ENCODE results near the gene ZBTB12. TPM values are rescaled to one million over a fixed set of nuclear protein-coding genes. Genes with fewer than 3 reads are reported as not detected.
A peak's percentile ranks its signal among the peaks of the same experiment; 100 is the strongest.

The ZBTB12 gene
- total and polyA plus RNA-seq, 9 of the 15 experiments (the other 6 are each of a cell fraction or from before 2014, with no cell fraction given) = 0.03 to 12.4 (median 5.8) TPM; not detected in 1

GRCh38 chr6:31928672-31928939 lies 26.7 kb upstream of the ZBTB12 start:
- ChIA-PET CTCF (ENCODE audit: low intra/inter-chr PET ratio) (no interaction called here), POLR2A (no interaction called here)
- peaks cover 5 to 7% of the 10 kb centered on the region in 2 experiments; a peak in 2 of 5 replicates for H3K27me3 ChIP-seq (ENCODE audit: control insufficient read depth in 2 of 2, insufficient read depth in 2 of 2, low read length in 2 of 2)
- in situ Hi-C loops (cut with MboI) = no loop called here
- no peaks in the 10 kb centered on the region for H3K9me1 ChIP-seq (ENCODE audit: control insufficient read depth, insufficient read depth, low read length)
- H3K4me3 ChIP-seq = no peak overlapping the region
- TF ChIP-seq SPI1 (IDR thresholded peaks at IDR 0.05; ENCODE audit: borderline replicate concordance, low read depth, low read length) (peak; percentile 43; the same call in 1 of the 2 replicates), TEAD4 (IDR thresholded peaks at IDR 0.05; ENCODE audit: low read length) (no peak), TEAD4 (CRISPR knock-in tag; IDR thresholded peaks at IDR 0.05; ENCODE audit: borderline replicate concordance) (0 out of 2 replicates have a peak, but pooled peaks have one; percentile 15), CEBPG (CRISPR knock-in tag; IDR thresholded peaks at IDR 0.05) (0 out of 2 replicates have a peak, but pooled peaks have one; percentile 7), CEBPG (tag; conservative IDR thresholded peaks at IDR 0.05 in 1 of 2, IDR thresholded peaks at IDR 0.05 in 1 of 2) (no peak)
- TF ChIP-seq, protein P1, sequence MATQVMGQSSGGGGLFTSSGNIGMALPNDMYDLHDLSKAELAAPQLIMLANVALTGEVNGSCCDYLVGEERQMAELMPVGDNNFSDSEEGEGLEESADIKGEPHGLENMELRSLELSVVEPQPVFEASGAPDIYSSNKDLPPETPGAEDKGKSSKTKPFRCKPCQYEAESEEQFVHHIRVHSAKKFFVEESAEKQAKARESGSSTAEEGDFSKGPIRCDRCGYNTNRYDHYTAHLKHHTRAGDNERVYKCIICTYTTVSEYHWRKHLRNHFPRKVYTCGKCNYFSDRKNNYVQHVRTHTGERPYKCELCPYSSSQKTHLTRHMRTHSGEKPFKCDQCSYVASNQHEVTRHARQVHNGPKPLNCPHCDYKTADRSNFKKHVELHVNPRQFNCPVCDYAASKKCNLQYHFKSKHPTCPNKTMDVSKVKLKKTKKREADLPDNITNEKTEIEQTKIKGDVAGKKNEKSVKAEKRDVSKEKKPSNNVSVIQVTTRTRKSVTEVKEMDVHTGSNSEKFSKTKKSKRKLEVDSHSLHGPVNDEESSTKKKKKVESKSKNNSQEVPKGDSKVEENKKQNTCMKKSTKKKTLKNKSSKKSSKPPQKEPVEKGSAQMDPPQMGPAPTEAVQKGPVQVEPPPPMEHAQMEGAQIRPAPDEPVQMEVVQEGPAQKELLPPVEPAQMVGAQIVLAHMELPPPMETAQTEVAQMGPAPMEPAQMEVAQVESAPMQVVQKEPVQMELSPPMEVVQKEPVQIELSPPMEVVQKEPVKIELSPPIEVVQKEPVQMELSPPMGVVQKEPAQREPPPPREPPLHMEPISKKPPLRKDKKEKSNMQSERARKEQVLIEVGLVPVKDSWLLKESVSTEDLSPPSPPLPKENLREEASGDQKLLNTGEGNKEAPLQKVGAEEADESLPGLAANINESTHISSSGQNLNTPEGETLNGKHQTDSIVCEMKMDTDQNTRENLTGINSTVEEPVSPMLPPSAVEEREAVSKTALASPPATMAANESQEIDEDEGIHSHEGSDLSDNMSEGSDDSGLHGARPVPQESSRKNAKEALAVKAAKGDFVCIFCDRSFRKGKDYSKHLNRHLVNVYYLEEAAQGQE (IDR thresholded peaks at IDR 0.05; ENCODE audit: borderline replicate concordance) = peak; percentile 15; the same call in 1 of the 2 replicates
- TF ChIP-seq, protein P1 (CRISPR knock-in tag; IDR thresholded peaks at IDR 0.05; ENCODE audit: low read depth) = no peak
- TF ChIP-seq, protein P2, sequence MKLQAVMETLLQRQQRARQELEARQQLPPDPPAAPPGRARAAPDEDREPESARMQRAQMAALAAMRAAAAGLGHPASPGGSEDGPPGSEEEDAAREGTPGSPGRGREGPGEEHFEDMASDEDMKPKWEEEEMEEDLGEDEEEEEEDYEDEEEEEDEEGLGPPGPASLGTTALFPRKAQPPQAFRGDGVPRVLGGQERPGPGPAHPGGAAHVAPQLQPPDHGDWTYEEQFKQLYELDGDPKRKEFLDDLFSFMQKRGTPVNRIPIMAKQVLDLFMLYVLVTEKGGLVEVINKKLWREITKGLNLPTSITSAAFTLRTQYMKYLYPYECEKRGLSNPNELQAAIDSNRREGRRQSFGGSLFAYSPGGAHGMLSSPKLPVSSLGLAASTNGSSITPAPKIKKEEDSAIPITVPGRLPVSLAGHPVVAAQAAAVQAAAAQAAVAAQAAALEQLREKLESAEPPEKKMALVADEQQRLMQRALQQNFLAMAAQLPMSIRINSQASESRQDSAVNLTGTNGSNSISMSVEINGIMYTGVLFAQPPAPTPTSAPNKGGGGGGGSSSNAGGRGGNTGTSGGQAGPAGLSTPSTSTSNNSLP (IDR thresholded peaks at IDR 0.05; ENCODE audit: borderline replicate concordance, low read depth, low read length) = no peak
- TF ChIP-seq, protein P3, sequence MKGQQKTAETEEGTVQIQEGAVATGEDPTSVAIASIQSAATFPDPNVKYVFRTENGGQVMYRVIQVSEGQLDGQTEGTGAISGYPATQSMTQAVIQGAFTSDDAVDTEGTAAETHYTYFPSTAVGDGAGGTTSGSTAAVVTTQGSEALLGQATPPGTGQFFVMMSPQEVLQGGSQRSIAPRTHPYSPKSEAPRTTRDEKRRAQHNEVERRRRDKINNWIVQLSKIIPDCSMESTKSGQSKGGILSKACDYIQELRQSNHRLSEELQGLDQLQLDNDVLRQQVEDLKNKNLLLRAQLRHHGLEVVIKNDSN (CRISPR knock-in tag; IDR thresholded peaks at IDR 0.05) = peak; percentile 19; the same call in 1 of the 2 replicates
- no peak overlapping the region for H2AFZ ChIP-seq (ENCODE audit: low read depth, low read length)
- peaks cover 7% of the 10 kb centered on the region for H3K9me3 ChIP-seq (replicated peaks; ENCODE audit: control insufficient read depth, insufficient read depth, low read depth, low read length)
- no peaks in the 10 kb centered on the region for H3K36me3 ChIP-seq (ENCODE audit: control insufficient read depth, insufficient read depth, low read length)
- ATAC-seq = no peak; the same call in 1 of the 3 replicates
- DNase-seq (ENCODE audit: extremely low read depth in 1 of 4, low spot score in 3 of 4) = no peak
- H3K9ac ChIP-seq (ENCODE audit: insufficient read depth in 1 of 2, low read depth in 2 of 2, low read length in 2 of 2) = no peak overlapping the region
- H3K79me2 ChIP-seq (ENCODE audit: control insufficient read depth, insufficient read depth, low read length) = no peaks in the 10 kb centered on the region
- H4K20me1 ChIP-seq (replicated peaks; ENCODE audit: control insufficient read depth, insufficient read depth, low read length) = no peaks in the 10 kb centered on the region
- FAIRE-seq = no peak
- no TSS peak for BruUV-seq (replicated peaks)
- intact Hi-C loops (cut with micrococcal nuclease) = no loop called here
- H3K4me1 ChIP-seq (replicated peaks in 1 of 2; ENCODE audit: control insufficient read depth in 2 of 2, insufficient read depth in 2 of 2, low read length in 2 of 2) = peaks cover 6 to 10% of the 10 kb centered on the region in 2 experiments; a peak in 4 of 5 replicates
- H3K4me2 ChIP-seq (ENCODE audit: insufficient read depth, low read length) = no peak overlapping the region
- no peak overlapping the region for H3K27ac ChIP-seq (ENCODE audit: extremely low read depth, low read depth, low read length)
- WGBS (ENCODE audit: insufficient coverage, low coverage, missing lambda C conversion rate) = 74% methylated on average over 9 of the region's 9 CpGs
